CD14-positive monocyte (primary cell): ENCODE data around the gene HARBI1. TPM values are rescaled to one million over a fixed set of nuclear protein-coding genes. Genes with fewer than 3 reads are reported as not detected.

Experiments
- DNase-seq, 3 donors: peaks; one replicate each; pipeline ENCODE4 v3.0.0-alpha.2; 2011 to 2022
- H2AFZ ChIP-seq: 2 replicates; pipeline ENCODE4 v1.6.0; 2012; ENCODE audit warnings: mild to moderate bottlenecking, low read depth, low read length, inconsistent platforms; ENCODE audit not compliant: insufficient read depth, poor library complexity, severe bottlenecking
- H3K27ac ChIP-seq, 2 donors: 1 replicate in 1 of 2; 2 replicates in 1 of 2; pipeline ENCODE4 v1.5.1; 2012 to 2013; ENCODE audit warnings: low read length in 2 of 2, control low read depth in 1 of 2, inconsistent platforms in 1 of 2, low read depth in 1 of 2, mild to moderate bottlenecking in 1 of 2
- H3K27me3 ChIP-seq, 2 donors: one replicate each; pipeline versions ENCODE4 v1.6.0 to v1.6.1; 2011 to 2013; ENCODE audit warnings: low read length in 2 of 2; ENCODE audit not compliant: control insufficient read depth in 2 of 2, insufficient read depth in 2 of 2
- H3K36me3 ChIP-seq, 2 donors: replicated peaks in 1 of 2; 1 replicate in 1 of 2; 2 replicates in 1 of 2; pipeline versions ENCODE4 v1.5.1 to v1.6.1; 2012 to 2013; ENCODE audit warnings: low read length in 2 of 2, control low read depth in 1 of 2, inconsistent platforms in 1 of 2, mild to moderate bottlenecking in 1 of 2; ENCODE audit not compliant: insufficient read depth in 2 of 2, control insufficient read depth in 1 of 2
- H3K4me1 ChIP-seq, 2 donors: 1 replicate in 1 of 2; 2 replicates in 1 of 2; pipeline versions ENCODE4 v1.5.1 to v1.6.1; 2012 to 2013; ENCODE audit warnings: low read length in 2 of 2, control low read depth in 1 of 2, inconsistent platforms in 1 of 2, mild to moderate bottlenecking in 1 of 2, moderate library complexity in 1 of 2; ENCODE audit not compliant: insufficient read depth in 2 of 2, control insufficient read depth in 1 of 2
- H3K4me2 ChIP-seq: replicated peaks from 2 replicates; pipeline ENCODE3; 2012; ENCODE audit warnings: low read length, moderate library complexity, mild to moderate bottlenecking; ENCODE audit not compliant: poor library complexity, severe bottlenecking; ENCODE audit errors: extremely low read depth
- H3K4me3 ChIP-seq, 3 experiments: fragments of 200-600 bp in 1 of 3; sonication (generic) in 1 of 3; replicated peaks in 1 of 3; 1 replicate in 2 of 3; 2 replicates in 1 of 3; pipeline ENCODE4 v1.5.1; 2011 to 2013; ENCODE audit warnings: low read length in 3 of 3, mild to moderate bottlenecking in 3 of 3, control low read depth in 2 of 3, low read depth in 2 of 3, inconsistent platforms in 1 of 3, moderate library complexity in 1 of 3
- H3K79me2 ChIP-seq: 2 replicates; pipeline ENCODE4 v1.6.0; 2012; ENCODE audit warnings: mild to moderate bottlenecking, control low read depth, inconsistent platforms, low read length, moderate library complexity; ENCODE audit not compliant: insufficient read depth
- H3K9ac ChIP-seq: 2 replicates; pipeline ENCODE4 v1.6.0; 2017; ENCODE audit warnings: low read length, mild to moderate bottlenecking; ENCODE audit not compliant: insufficient read depth, poor library complexity, severe bottlenecking
- H3K9me3 ChIP-seq, 2 donors: replicated peaks in 1 of 2; 1 replicate in 1 of 2; 2 replicates in 1 of 2; pipeline versions ENCODE4 v1.5.1 to v1.6.1; 2012 to 2013; ENCODE audit warnings: low read length in 2 of 2, control low read depth in 1 of 2; ENCODE audit not compliant: control insufficient read depth in 1 of 2, insufficient read depth in 1 of 2
- H4K20me1 ChIP-seq: 2 replicates; pipeline ENCODE4 v1.6.0; 2012; ENCODE audit warnings: mild to moderate bottlenecking, low read length, control low read depth, moderate library complexity; ENCODE audit not compliant: insufficient read depth
- H3K27ac Mint-ChIP-seq, 7 donors: one replicate each; pipeline ENCODE4 v1.8.0; 2020; ENCODE audit warnings: mild to moderate bottlenecking in 7 of 7, mixed read lengths in 7 of 7, moderate library complexity in 6 of 7, inconsistent platforms in 2 of 7
- H3K27me3 Mint-ChIP-seq, 3 donors: one replicate each; pipeline ENCODE4 v1.8.0; 2021 to 2022; ENCODE audit warnings: low read depth in 3 of 3, mild to moderate bottlenecking in 3 of 3, mixed read lengths in 3 of 3, moderate library complexity in 3 of 3, inconsistent platforms in 1 of 3
- H3K36me3 Mint-ChIP-seq, 2 donors: one replicate each; pipeline ENCODE4 v1.8.0; 2020; ENCODE audit warnings: mixed read lengths in 2 of 2, inconsistent platforms in 1 of 2, mild to moderate bottlenecking in 1 of 2
- H3K4me1 Mint-ChIP-seq: one replicate; pipeline ENCODE4 v1.8.0; 2020; ENCODE audit warnings: mild to moderate bottlenecking, mixed read lengths
- H3K4me3 Mint-ChIP-seq, 2 donors: one replicate each; pipeline ENCODE4 v1.8.0; 2020; ENCODE audit warnings: mild to moderate bottlenecking in 2 of 2, mixed read lengths in 2 of 2, moderate library complexity in 1 of 2
- H3K9me3 Mint-ChIP-seq, 7 donors: one replicate each; pipeline ENCODE4 v1.8.0; 2020 to 2022; ENCODE audit warnings: mixed read lengths in 7 of 7, mild to moderate bottlenecking in 6 of 7, moderate library complexity in 6 of 7, inconsistent platforms in 2 of 7
- CTCF ChIP-seq: fragments of 200-600 bp; IDR thresholded peaks from one replicate; pipeline ENCODE4 v1.8.0; 2022; ENCODE audit warnings: antibody characterized with exemption, mild to moderate bottlenecking
- WGBS: methylation state at CpG from one replicate; pipeline ENCODE4 v1.1.5; 2013; ENCODE audit warnings: missing lambda C conversion rate; ENCODE audit not compliant: insufficient coverage; 5-methylcytosine and 5-hydroxymethylcytosine counted together
- intact Hi-C, 2 donors: fragments of 100-400 bp; cut with micrococcal nuclease; formaldehyde crosslinking; loops; one replicate each; pipeline versions ENCODE4 v1.15.0 to v1.15.1; 2023
- polyA minus RNA-seq: library from RNA; depleted of rRNA, polyadenylated mRNA; stranded (reverse); fragments of >200 nt; gene quantifications from 2 replicates; pipeline ENCODE4 v1.2.3, GENCODE V29; 2012
- polyA plus RNA-seq, 3 donors: library from polyadenylated mRNA; depleted of rRNA in 1 of 3; unstranded in 2 of 3; stranded (reverse) in 1 of 3; fragments of 300-500 nt in 2 of 3; fragments of >200 nt in 1 of 3; fragmentation: Illumina TruSeq in 2 of 3; gene quantifications; 1 replicate in 2 of 3; 2 replicates in 1 of 3; pipeline ENCODE4 v1.2.3, GENCODE V29; 2012 to 2021
- total RNA-seq, 12 experiments: library from RNA in 1 of 12; stranded (reverse) in 1 of 12; fragments of 120-200 nt in 1 of 12; gene quantifications; one replicate each; pipeline ENCODE4 v1.2.4 and lab custom pipeline; 2013 to 2026; ENCODE audit warnings: mixed read lengths in 6 of 12, inconsistent platforms in 1 of 12

Gene HARBI1, protein sequence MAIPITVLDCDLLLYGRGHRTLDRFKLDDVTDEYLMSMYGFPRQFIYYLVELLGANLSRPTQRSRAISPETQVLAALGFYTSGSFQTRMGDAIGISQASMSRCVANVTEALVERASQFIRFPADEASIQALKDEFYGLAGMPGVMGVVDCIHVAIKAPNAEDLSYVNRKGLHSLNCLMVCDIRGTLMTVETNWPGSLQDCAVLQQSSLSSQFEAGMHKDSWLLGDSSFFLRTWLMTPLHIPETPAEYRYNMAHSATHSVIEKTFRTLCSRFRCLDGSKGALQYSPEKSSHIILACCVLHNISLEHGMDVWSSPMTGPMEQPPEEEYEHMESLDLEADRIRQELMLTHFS
- total RNA-seq (2013): 6.1 TPM
- 1 to 10 TPM; 2.1 to 4.4 (median 2.1) TPM for polyA plus RNA-seq
- polyA minus RNA-seq: 4.6 and 6.8 TPM in 2 replicates
- 1.4 to 3.0 (median 2.1) reads per million in 11 experiments for total RNA-seq (lab: John Stamatoyannopoulos, UW)

DNA sequence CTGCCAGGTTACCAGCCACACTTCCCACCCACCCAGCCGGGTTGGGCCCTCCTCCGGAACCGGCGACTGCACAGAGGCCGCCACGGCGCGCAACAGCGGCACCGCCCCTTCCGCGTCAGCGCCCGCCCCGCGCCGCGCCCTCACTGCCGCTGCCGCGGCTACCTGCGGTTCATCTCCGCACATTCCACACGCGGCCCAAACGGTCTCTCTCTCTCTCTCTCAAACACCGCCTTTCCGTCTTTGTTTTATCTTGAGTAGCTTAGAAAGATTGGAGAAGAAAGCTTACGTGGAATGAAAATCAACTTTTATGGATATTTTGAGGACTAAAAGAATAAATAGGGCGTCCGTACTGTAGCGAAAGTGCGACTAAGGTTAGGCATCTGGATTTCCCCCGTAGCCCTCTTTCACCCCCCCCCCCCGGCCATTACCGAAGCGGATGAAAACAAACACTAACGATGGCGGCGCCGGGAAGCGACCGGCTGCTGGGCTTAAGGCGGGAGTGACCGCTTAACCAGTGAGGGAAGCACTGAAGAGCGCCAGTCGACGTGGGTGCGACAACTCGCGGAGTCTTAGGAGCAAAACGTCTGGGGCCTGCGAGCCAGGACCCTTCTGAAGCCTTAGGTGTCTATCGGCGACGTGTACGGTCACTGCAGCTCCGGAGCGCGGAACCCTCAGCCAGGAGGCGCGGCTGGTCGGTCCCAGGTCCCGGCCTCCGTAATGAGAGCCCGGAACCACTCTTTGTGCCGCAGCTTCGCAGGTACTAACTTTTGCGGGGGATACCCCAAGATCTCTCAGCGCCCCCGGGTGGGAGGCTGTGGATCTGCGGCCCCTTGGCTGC is at the start of gene HARBI1, which contains the start of gene ATG13:
Gene HARBI1, minus strand, starts transcription at position 94 of the 838 bp plus-strand sequence. CDS start 990 bp downstream, outside the sequence.
Gene ATG13, plus strand, starts transcription at position 420 of the 838 bp plus-strand sequence. CDS start 26,739 bp downstream, outside the sequence.
- Histone ChIP-seq H3K27ac (peak within 1 kb of the TSS; percentile 92 to 99), H3K9me3 (no peaks in the 10 kb centered on the region), H3K36me3 (peaks cover 17 to 18% of the 10 kb centered on the region in 2 donors), H3K4me3 (peak within 1 kb of the TSS; percentile 75 to 96 (median 95)), H3K9ac (peak within 1 kb of the TSS; percentile 99), H2AFZ (peak within 1 kb of the TSS; percentile 90), H4K20me1 (peaks cover 17% of the 10 kb centered on the region), H3K4me2 (peak within 1 kb of the TSS; percentile 87), H3K4me1 (peaks cover 17 to 25% of the 10 kb centered on the region in 2 donors), H3K27me3 (no peaks in the 10 kb centered on the region), H3K79me2 (peaks cover 64% of the 10 kb centered on the region)
- Mint-ChIP-seq H3K4me1 (peaks cover 26% of the 10 kb centered on the region), H3K9me3 (no peaks in the 10 kb centered on the region), H3K4me3 (peak within 1 kb of the TSS; percentile 93 to 99), H3K27ac (peak within 1 kb of the TSS; percentile 98 to 100 (median 99)), H3K27me3 (no peaks in the 10 kb centered on the region), H3K36me3 (peaks cover 13 to 25% of the 10 kb centered on the region in 2 donors)
- peak; percentile 87 for TF ChIP-seq CTCF
- intact Hi-C loops: loop anchor here (5.0 to 10.0 kb wide), 4 partner anchors 85 to 703 kb away; partner anchors contain the start of genes ARFGAP2 (in 1 of the 2), ARHGAP1 (in 1 of the 2), MDK (in 1 of the 2) and PEX16 (in 1 of the 2)
- 0% methylated on average over 54 of the region's 72 CpGs for WGBS
- peak; percentile 87 to 88 (median 88) for DNase-seq

- peaks cover 22% of the 10 kb centered on the region for H3K4me1 Mint-ChIP-seq
- peaks cover 75 to 88% of the 10 kb centered on the region in 2 donors for H3K36me3 Mint-ChIP-seq
- H3K36me3 ChIP-seq: peaks cover 72 to 83% of the 10 kb centered on the region in 2 donors
- peak overlapping the region in 3 of 7 donors; percentile 9 to 44 (median 29) for H3K27ac Mint-ChIP-seq
- H3K9me3 ChIP-seq: no peaks in the 10 kb centered on the region
- no peak overlapping the region for H3K9ac ChIP-seq
- H3K79me2 ChIP-seq: peaks cover 40% of the 10 kb centered on the region
- H3K27me3 ChIP-seq: no peaks in the 10 kb centered on the region
- H3K9me3 Mint-ChIP-seq: no peaks in the 10 kb centered on the region
- DNase-seq: no peak
- H3K4me2 ChIP-seq: no peak overlapping the region
- peaks cover 19 to 22% of the 10 kb centered on the region in 2 donors for H3K4me1 ChIP-seq
- H3K4me3 Mint-ChIP-seq: no peak overlapping the region
- no peak overlapping the region for H2AFZ ChIP-seq
- H3K27ac ChIP-seq: peak overlapping the region in 1 of 2 donors; percentile 28
- TF ChIP-seq CTCF: no peak
- H3K27me3 Mint-ChIP-seq: no peaks in the 10 kb centered on the region
- peaks cover 5% of the 10 kb centered on the region for H4K20me1 ChIP-seq
- no peak overlapping the region for H3K4me3 ChIP-seq
- intact Hi-C loops: no loop called here
- WGBS: 90% methylated on average over 2 of the region's 5 CpGs
Observed at GRCh38 chr11:46666516-46666915, 49.5 kb upstream of the HARBI1 start.
